GM12878 (cell line): ENCODE measurements around the gene TRUB1.

Experiments
- ASH2L ChIP-seq: fragments of 300-600, 200-600 bp; sonication (generic); IDR thresholded peaks from 2 replicates; pipeline ENCODE4 v1.6.1; 2017; ENCODE audit warnings: low read depth, mild to moderate bottlenecking, borderline replicate concordance
- CHD4 ChIP-seq: fragments of 200-600 bp; sonication (generic); IDR thresholded peaks from 2 replicates; pipeline ENCODE4 v1.6.1; 2016; ENCODE audit warnings: mild to moderate bottlenecking
- CREB1 ChIP-seq: IDR thresholded peaks from 2 replicates; pipeline ENCODE4 v1.6.1; 2012; ENCODE audit warnings: low read depth, mild to moderate bottlenecking, inconsistent platforms
- CREM ChIP-seq: IDR thresholded peaks from 2 replicates; pipeline ENCODE4 v1.6.1; 2014; ENCODE audit warnings: antibody characterized with exemption, low read depth
- EZH2 ChIP-seq: IDR thresholded peaks from 2 replicates; pipeline ENCODE4 v1.6.1; 2012; ENCODE audit warnings: low read depth, mild to moderate bottlenecking, control low read depth, inconsistent platforms, low read length, borderline replicate concordance; ENCODE audit not compliant: control insufficient read depth
- NBN ChIP-seq: fragments of 450-650 bp; IDR thresholded peaks from 2 replicates; pipeline ENCODE4 v1.6.1; 2016
- POLR2AphosphoS5 ChIP-seq: IDR thresholded peaks from 2 replicates; pipeline ENCODE4 v1.6.1; 2011; ENCODE audit warnings: mild to moderate bottlenecking, low read length, inconsistent platforms
- TF ChIP-seq, protein P1 (sequence below): IDR thresholded peaks from 2 replicates; pipeline ENCODE4 v1.6.1; 2011; ENCODE audit warnings: low read depth, mild to moderate bottlenecking, low read length, moderate library complexity, borderline replicate concordance; ENCODE audit errors: extremely low read depth
- TF ChIP-seq, protein P2 (sequence below), 3 experiments: IDR thresholded peaks in 2 of 3; conservative IDR thresholded peaks in 1 of 3; 2 replicates each; pipeline ENCODE4 v1.5.1; 2011; ENCODE audit warnings: low read depth in 3 of 3, low read length in 3 of 3, mild to moderate bottlenecking in 3 of 3, control low read depth in 2 of 3, moderate library complexity in 2 of 3, inconsistent platforms in 1 of 3, mixed read lengths in 1 of 3; ENCODE audit not compliant: control insufficient read depth in 2 of 3, insufficient read depth in 1 of 3; ENCODE audit errors: extremely low read depth in 1 of 3
- TF ChIP-seq, protein P3 (sequence below): IDR thresholded peaks from 2 replicates; pipeline ENCODE4 v1.6.1; 2012; ENCODE audit warnings: low read depth, low read length, improper control_type of control experiment
- TF ChIP-seq, protein P4 (sequence below): IDR thresholded peaks from 2 replicates; pipeline ENCODE4 v1.6.1; 2012; ENCODE audit warnings: low read depth, low read length, improper control_type of control experiment
- TF ChIP-seq, protein P5 (sequence below): fragments of 450-650 bp; formaldehyde crosslinking; IDR thresholded peaks from 2 replicates; pipeline ENCODE4 v1.4.0; 2022; ENCODE audit warnings: mild to moderate bottlenecking, moderate library complexity
- TF ChIP-seq, protein P6 (sequence below): fragments of 450-650 bp; IDR thresholded peaks from 2 replicates; pipeline ENCODE4 v1.6.1; 2017; ENCODE audit warnings: antibody characterized with exemption, mild to moderate bottlenecking, moderate library complexity
- TF ChIP-seq, protein P7 (sequence below): IDR thresholded peaks from 2 replicates; pipeline ENCODE4 v1.6.1; 2012; ENCODE audit warnings: mild to moderate bottlenecking, low read depth, low read length

DNA sequence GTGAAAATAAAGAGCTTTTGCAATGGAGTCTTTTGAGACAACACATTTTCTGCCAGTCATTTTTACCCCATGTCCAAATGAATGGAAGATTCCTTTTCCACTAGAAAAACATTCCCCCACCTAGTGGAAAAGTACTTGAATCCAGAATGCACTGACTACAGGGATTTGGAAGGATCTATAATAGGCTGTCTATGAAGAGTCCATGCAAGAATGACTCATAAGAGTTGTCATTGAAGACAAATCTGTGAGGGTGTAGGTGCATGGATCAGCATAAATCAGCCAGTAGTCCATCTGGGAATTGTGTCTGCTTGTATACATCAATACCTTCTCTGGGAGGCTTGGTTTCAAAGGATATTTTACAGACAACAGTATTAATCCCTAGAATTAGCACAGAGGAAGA is 32.5 kb upstream of the TRUB1 start:
- no peak for TF ChIP-seq EZH2
- TF ChIP-seq NBN: no peak
- TF ChIP-seq, protein P1, sequence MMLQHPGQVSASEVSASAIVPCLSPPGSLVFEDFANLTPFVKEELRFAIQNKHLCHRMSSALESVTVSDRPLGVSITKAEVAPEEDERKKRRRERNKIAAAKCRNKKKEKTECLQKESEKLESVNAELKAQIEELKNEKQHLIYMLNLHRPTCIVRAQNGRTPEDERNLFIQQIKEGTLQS: no peak
- no peak for TF ChIP-seq CHD4
- no peak for TF ChIP-seq POLR2AphosphoS5
- no peak for TF ChIP-seq CREB1
- no peak for TF ChIP-seq CREM
- TF ChIP-seq, protein P2, sequence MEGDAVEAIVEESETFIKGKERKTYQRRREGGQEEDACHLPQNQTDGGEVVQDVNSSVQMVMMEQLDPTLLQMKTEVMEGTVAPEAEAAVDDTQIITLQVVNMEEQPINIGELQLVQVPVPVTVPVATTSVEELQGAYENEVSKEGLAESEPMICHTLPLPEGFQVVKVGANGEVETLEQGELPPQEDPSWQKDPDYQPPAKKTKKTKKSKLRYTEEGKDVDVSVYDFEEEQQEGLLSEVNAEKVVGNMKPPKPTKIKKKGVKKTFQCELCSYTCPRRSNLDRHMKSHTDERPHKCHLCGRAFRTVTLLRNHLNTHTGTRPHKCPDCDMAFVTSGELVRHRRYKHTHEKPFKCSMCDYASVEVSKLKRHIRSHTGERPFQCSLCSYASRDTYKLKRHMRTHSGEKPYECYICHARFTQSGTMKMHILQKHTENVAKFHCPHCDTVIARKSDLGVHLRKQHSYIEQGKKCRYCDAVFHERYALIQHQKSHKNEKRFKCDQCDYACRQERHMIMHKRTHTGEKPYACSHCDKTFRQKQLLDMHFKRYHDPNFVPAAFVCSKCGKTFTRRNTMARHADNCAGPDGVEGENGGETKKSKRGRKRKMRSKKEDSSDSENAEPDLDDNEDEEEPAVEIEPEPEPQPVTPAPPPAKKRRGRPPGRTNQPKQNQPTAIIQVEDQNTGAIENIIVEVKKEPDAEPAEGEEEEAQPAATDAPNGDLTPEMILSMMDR (IDR thresholded peaks at IDR 0.05 in 2 of 3, conservative IDR thresholded peaks at IDR 0.05 in 1 of 3; ENCODE audit: control insufficient read depth in 2 of 3, extremely low read depth in 1 of 3, insufficient read depth in 1 of 3, low read depth in 3 of 3, low read length in 3 of 3): no peak
- no peak for TF ChIP-seq ASH2L
- TF ChIP-seq, protein P3, sequence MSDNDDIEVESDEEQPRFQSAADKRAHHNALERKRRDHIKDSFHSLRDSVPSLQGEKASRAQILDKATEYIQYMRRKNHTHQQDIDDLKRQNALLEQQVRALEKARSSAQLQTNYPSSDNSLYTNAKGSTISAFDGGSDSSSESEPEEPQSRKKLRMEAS: no peak
- TF ChIP-seq, protein P4, sequence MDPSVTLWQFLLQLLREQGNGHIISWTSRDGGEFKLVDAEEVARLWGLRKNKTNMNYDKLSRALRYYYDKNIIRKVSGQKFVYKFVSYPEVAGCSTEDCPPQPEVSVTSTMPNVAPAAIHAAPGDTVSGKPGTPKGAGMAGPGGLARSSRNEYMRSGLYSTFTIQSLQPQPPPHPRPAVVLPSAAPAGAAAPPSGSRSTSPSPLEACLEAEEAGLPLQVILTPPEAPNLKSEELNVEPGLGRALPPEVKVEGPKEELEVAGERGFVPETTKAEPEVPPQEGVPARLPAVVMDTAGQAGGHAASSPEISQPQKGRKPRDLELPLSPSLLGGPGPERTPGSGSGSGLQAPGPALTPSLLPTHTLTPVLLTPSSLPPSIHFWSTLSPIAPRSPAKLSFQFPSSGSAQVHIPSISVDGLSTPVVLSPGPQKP: no peak
- TF ChIP-seq, protein P5, sequence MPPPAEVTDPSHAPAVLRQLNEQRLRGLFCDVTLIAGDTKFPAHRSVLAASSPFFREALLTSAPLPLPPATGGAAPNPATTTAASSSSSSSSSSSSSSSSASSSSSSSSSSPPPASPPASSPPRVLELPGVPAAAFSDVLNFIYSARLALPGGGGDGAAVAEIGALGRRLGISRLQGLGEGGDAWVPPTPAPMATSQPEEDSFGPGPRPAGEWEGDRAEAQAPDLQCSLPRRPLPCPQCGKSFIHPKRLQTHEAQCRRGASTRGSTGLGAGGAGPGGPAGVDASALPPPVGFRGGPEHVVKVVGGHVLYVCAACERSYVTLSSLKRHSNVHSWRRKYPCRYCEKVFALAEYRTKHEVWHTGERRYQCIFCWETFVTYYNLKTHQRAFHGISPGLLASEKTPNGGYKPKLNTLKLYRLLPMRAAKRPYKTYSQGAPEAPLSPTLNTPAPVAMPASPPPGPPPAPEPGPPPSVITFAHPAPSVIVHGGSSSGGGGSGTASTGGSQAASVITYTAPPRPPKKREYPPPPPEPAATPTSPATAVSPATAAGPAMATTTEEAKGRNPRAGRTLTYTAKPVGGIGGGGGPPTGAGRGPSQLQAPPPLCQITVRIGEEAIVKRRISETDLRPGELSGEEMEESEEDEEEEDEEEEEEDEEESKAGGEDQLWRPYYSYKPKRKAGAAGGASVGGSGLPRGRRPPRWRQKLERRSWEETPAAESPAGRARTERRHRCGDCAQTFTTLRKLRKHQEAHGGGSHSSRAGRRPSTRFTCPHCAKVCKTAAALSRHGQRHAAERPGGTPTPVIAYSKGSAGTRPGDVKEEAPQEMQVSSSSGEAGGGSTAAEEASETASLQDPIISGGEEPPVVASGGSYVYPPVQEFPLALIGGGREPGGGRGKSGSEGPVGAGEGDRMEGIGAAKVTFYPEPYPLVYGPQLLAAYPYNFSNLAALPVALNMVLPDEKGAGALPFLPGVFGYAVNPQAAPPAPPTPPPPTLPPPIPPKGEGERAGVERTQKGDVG (CRISPR knock-in tag): no peak
- TF ChIP-seq, protein P6, sequence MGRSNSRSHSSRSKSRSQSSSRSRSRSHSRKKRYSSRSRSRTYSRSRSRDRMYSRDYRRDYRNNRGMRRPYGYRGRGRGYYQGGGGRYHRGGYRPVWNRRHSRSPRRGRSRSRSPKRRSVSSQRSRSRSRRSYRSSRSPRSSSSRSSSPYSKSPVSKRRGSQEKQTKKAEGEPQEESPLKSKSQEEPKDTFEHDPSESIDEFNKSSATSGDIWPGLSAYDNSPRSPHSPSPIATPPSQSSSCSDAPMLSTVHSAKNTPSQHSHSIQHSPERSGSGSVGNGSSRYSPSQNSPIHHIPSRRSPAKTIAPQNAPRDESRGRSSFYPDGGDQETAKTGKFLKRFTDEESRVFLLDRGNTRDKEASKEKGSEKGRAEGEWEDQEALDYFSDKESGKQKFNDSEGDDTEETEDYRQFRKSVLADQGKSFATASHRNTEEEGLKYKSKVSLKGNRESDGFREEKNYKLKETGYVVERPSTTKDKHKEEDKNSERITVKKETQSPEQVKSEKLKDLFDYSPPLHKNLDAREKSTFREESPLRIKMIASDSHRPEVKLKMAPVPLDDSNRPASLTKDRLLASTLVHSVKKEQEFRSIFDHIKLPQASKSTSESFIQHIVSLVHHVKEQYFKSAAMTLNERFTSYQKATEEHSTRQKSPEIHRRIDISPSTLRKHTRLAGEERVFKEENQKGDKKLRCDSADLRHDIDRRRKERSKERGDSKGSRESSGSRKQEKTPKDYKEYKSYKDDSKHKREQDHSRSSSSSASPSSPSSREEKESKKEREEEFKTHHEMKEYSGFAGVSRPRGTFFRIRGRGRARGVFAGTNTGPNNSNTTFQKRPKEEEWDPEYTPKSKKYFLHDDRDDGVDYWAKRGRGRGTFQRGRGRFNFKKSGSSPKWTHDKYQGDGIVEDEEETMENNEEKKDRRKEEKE: no peak
- TF ChIP-seq, protein P7, sequence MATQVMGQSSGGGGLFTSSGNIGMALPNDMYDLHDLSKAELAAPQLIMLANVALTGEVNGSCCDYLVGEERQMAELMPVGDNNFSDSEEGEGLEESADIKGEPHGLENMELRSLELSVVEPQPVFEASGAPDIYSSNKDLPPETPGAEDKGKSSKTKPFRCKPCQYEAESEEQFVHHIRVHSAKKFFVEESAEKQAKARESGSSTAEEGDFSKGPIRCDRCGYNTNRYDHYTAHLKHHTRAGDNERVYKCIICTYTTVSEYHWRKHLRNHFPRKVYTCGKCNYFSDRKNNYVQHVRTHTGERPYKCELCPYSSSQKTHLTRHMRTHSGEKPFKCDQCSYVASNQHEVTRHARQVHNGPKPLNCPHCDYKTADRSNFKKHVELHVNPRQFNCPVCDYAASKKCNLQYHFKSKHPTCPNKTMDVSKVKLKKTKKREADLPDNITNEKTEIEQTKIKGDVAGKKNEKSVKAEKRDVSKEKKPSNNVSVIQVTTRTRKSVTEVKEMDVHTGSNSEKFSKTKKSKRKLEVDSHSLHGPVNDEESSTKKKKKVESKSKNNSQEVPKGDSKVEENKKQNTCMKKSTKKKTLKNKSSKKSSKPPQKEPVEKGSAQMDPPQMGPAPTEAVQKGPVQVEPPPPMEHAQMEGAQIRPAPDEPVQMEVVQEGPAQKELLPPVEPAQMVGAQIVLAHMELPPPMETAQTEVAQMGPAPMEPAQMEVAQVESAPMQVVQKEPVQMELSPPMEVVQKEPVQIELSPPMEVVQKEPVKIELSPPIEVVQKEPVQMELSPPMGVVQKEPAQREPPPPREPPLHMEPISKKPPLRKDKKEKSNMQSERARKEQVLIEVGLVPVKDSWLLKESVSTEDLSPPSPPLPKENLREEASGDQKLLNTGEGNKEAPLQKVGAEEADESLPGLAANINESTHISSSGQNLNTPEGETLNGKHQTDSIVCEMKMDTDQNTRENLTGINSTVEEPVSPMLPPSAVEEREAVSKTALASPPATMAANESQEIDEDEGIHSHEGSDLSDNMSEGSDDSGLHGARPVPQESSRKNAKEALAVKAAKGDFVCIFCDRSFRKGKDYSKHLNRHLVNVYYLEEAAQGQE: no peak
